Embryonic facial prominence (tissue), 1 donor: ENCODE results near the gene P2RX6.

ENCODE experiments used
- DNase-seq: peaks from one replicate; pipeline ENCODE4 v3.0.0-alpha.2; 2016; ENCODE audit errors: extremely low spot score

P2RX6 gene

DNA sequence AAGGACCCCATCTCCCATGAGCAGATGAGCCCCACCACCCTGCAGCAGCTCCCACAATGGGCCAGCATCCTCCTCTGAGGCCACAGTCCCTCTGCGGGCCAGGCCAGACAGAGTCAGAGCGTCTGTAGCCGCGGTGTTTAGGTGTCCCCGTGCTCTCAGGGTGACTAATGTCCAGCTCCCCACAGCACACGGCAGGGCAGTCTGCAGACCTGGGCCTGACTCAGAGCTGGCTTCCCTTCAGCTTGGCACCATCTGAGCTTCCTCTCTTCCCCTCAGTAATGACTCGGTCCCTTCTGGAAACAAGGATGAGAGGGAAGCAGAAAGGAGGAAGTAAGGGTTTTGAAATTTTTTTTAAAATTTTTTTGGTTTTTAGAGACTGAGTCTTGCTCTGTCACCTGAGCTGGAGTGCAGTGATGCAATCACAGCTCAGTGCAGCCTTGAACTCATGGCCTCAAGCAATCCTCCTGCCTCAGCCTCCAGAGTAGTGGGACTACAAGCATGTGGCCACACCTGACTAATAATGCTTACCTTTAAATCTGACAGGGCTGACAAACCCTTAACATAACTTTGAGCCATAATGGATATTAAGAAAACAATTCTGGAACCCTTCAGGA is 59.2 kb downstream of the P2RX6 start:
- no peak for DNase-seq

- DNase-seq = no peak
These were observed 60.7 kb downstream of the P2RX6 start for GRCh38 chr22:21075516-21076138.

GRCh38 chr22:21076912-21077625 is 62.1 kb downstream of the P2RX6 start:
- DNase-seq = no peak
